22Rv1 (cell line): ENCODE data around the gene CADM4.

Source experiments
- CTCF ChIP-seq: fragments of 450-650 bp; IDR thresholded peaks from 2 replicates; pipeline ENCODE4 v1.5.1; 2017; ENCODE audit warnings: mild to moderate bottlenecking
- ZFX ChIP-seq: fragments of 450-650 bp; IDR thresholded peaks from 2 replicates; pipeline ENCODE4 v1.6.1; 2017; ENCODE audit warnings: antibody characterized with exemption, borderline replicate concordance

- TF ChIP-seq CTCF (no peak), ZFX (no peak)
Measured at GRCh38 chr19:43660971-43661360, 21.3 kb upstream of the CADM4 start.
